GM19099 (cell line): Measurements from ENCODE around the gene CUEDC2.

Experiments used
- POLR2A ChIP-seq: IDR thresholded peaks from 3 replicates; pipeline ENCODE4 v1.6.1; 2011; ENCODE audit warnings: low read depth; ENCODE audit not compliant: insufficient read length; ENCODE audit errors: extremely low read depth

CUEDC2 gene

GRCh38 chr10:102420181-102420713, 12.1 kb downstream of the CUEDC2 start:
- no peak for TF ChIP-seq POLR2A

- TF ChIP-seq POLR2A = no peak
These were observed 12.8 kb downstream of the CUEDC2 start for GRCh38 chr10:102419269-102420180.

GRCh38 chr10:102418622-102419268, 13.6 kb downstream of the CUEDC2 start, which contains the start of gene PSD:
Gene PSD, minus strand, starts transcription at chr10:102418785. Its CDS starts 1,747 bp downstream, at chr10:102417038.
- TF ChIP-seq POLR2A = no peak

- no peak for TF ChIP-seq POLR2A
These were observed 15.7 kb downstream of the CUEDC2 start for GRCh38 chr10:102416695-102417094.

- no peak for TF ChIP-seq POLR2A
These were observed 16.1 kb downstream of the CUEDC2 start for GRCh38 chr10:102416283-102416682.

GRCh38 chr10:102414749-102415148, 17.6 kb downstream of the CUEDC2 start:
- no peak for TF ChIP-seq POLR2A

GRCh38 chr10:102413806-102414561, 18.4 kb downstream of the CUEDC2 start:
- no peak for TF ChIP-seq POLR2A

- no peak for TF ChIP-seq POLR2A
These were observed 19.2 kb downstream of the CUEDC2 start for GRCh38 chr10:102413053-102413705.

- TF ChIP-seq POLR2A = no peak
These were observed 20.1 kb downstream of the CUEDC2 start for GRCh38 chr10:102412293-102412692.

- no peak for TF ChIP-seq POLR2A
These were observed 20.8 kb downstream of the CUEDC2 start for GRCh38 chr10:102411341-102412255.

GRCh38 chr10:102410429-102411073, 21.8 kb downstream of the CUEDC2 start:
- TF ChIP-seq POLR2A = no peak

GRCh38 chr10:102409604-102410428, 22.6 kb downstream of the CUEDC2 start:
- no peak for TF ChIP-seq POLR2A
